Endothelial cell of umbilical vein (primary cell): ENCODE measurements around the gene GBP6. TPM values are rescaled to one million over a fixed set of nuclear protein-coding genes. Genes with fewer than 3 reads are reported as not detected.

Source experiments
- BruUV-seq: library from RNA; stranded (reverse); fragments of 400-500 nt; replicated peaks from 2 replicates; lab custom pipeline; 2021; lab: Mats Ljungman, UMichigan
- CTCF ChIA-PET: fragments of 300-600, 350-600 bp; sonication (Branson Sonifier 250); formaldehyde crosslinking; loops from one replicate; lab custom pipeline; 2021; ENCODE audit warnings: antibody characterized with exemption, inconsistent platforms; lab: Charles Lee
- POLR2A ChIA-PET: fragments of 300-600, 350-600 bp; sonication (Branson Sonifier 250); formaldehyde crosslinking; loops from one replicate; lab custom pipeline; 2021; ENCODE audit warnings: antibody characterized with exemption, inconsistent platforms; lab: Charles Lee
- DNase-seq: peaks from one replicate; pipeline ENCODE4 v3.0.0-alpha.2; 2011; ENCODE audit warnings: low read depth, low spot score
- FAIRE-seq: peaks from 2 replicates; lab custom pipeline; 2011; peaks lifted over from hg19 to GRCh38; lab: Jason Lieb, UNC
- H2AFZ ChIP-seq: 2 replicates; pipeline ENCODE4 v1.6.0; 2012; ENCODE audit warnings: low read depth, low read length, control low read depth, inconsistent platforms
- H3K27ac ChIP-seq: 2 replicates; pipeline ENCODE4 v1.5.1; 2011; ENCODE audit warnings: low read depth, mild to moderate bottlenecking, control low read depth, low read length, moderate library complexity; ENCODE audit not compliant: insufficient read depth
- H3K27me3 ChIP-seq, 2 experiments: 2 replicates each; pipeline versions ENCODE4 v1.6.0 to v1.6.1; 2011; ENCODE audit warnings: low read length in 2 of 2, mixed read lengths in 1 of 2; ENCODE audit not compliant: control insufficient read depth in 2 of 2, insufficient read depth in 2 of 2
- H3K36me3 ChIP-seq, 2 experiments: 2 replicates in 1 of 2; 3 replicates in 1 of 2; pipeline ENCODE4 v1.5.1; 2011; ENCODE audit warnings: low read length in 2 of 2, mild to moderate bottlenecking in 1 of 2, moderate library complexity in 1 of 2; ENCODE audit not compliant: control insufficient read depth in 2 of 2, insufficient read depth in 2 of 2; ENCODE audit errors: extremely low read depth in 1 of 2
- H3K4me1 ChIP-seq: 3 replicates; pipeline ENCODE4 v1.5.1; 2011; ENCODE audit warnings: mild to moderate bottlenecking, low read length; ENCODE audit not compliant: control insufficient read depth, insufficient read depth; ENCODE audit errors: extremely low read depth
- H3K4me2 ChIP-seq: 2 replicates; pipeline ENCODE4 v1.6.1; 2011; ENCODE audit warnings: low read length, control low read depth, mixed read lengths; ENCODE audit not compliant: insufficient read depth
- H3K4me3 ChIP-seq, 3 experiments: fragments of 200-600 bp in 1 of 3; sonication (generic), shearing (Covaris generic) in 1 of 3; replicated peaks in 1 of 3; 2 replicates each; pipeline ENCODE4 v1.5.1; 2011 to 2016; ENCODE audit warnings: control low read depth in 3 of 3, low read length in 3 of 3, mild to moderate bottlenecking in 2 of 3, inconsistent platforms in 1 of 3, low read depth in 1 of 3, moderate library complexity in 1 of 3; ENCODE audit not compliant: insufficient read depth in 1 of 3
- H3K79me2 ChIP-seq: 2 replicates; pipeline ENCODE4 v1.6.0; 2012; ENCODE audit warnings: low read length, inconsistent platforms; ENCODE audit not compliant: control insufficient read depth, insufficient read depth
- H3K9ac ChIP-seq: replicated peaks from 2 replicates; pipeline ENCODE3; 2011; ENCODE audit warnings: low read length, control low read depth; ENCODE audit not compliant: insufficient read depth; ENCODE audit errors: extremely low read depth
- H3K9me1 ChIP-seq: replicated peaks from 3 replicates; pipeline ENCODE4 v1.6.0; 2011; ENCODE audit warnings: mild to moderate bottlenecking, low read length; ENCODE audit not compliant: control insufficient read depth, insufficient read depth; ENCODE audit errors: extremely low read depth
- H3K9me3 ChIP-seq: replicated peaks from 2 replicates; pipeline ENCODE4 v1.5.1; 2012; ENCODE audit warnings: low read length, inconsistent platforms; ENCODE audit not compliant: control insufficient read depth, insufficient read depth
- H4K20me1 ChIP-seq: replicated peaks from 2 replicates; pipeline ENCODE3; 2011; ENCODE audit warnings: mild to moderate bottlenecking, low read length; ENCODE audit not compliant: control insufficient read depth, insufficient read depth; ENCODE audit errors: extremely low read depth
- EZH2 ChIP-seq: IDR thresholded peaks from 2 replicates; pipeline ENCODE4 v1.6.1; 2012; ENCODE audit warnings: borderline replicate concordance, low read depth, mild to moderate bottlenecking, moderate library complexity, low read length, inconsistent platforms; ENCODE audit not compliant: severe bottlenecking
- FOS ChIP-seq: IDR thresholded peaks from 2 replicates; pipeline ENCODE4 v1.6.1; 2011; ENCODE audit warnings: mild to moderate bottlenecking, low read length, moderate library complexity, borderline replicate concordance; ENCODE audit not compliant: insufficient read depth
- GATA2 ChIP-seq: IDR thresholded peaks from 2 replicates; pipeline ENCODE4 v1.7.0; 2011; ENCODE audit warnings: low read depth, mild to moderate bottlenecking, moderate library complexity, mixed read lengths, low read length; ENCODE audit not compliant: insufficient read length, insufficient read depth
- MYC ChIP-seq: IDR thresholded peaks from one replicate; pipeline ENCODE4 v1.6.1; 2011; ENCODE audit warnings: mild to moderate bottlenecking, low read depth, low read length
- POLR2A ChIP-seq: IDR thresholded peaks from 2 replicates; pipeline ENCODE4 v1.6.1; 2012; ENCODE audit warnings: low read depth, mild to moderate bottlenecking, control low read depth, low read length
- POLR2AphosphoS5 ChIP-seq: IDR thresholded peaks from 2 replicates; pipeline ENCODE4 v1.6.1; 2012; ENCODE audit warnings: low read depth, mild to moderate bottlenecking, control low read depth, low read length, moderate library complexity; ENCODE audit not compliant: insufficient read depth
- dilution Hi-C: fragments of 300-500 bp; cut with MboI; formaldehyde crosslinking; loops from one replicate; pipeline ENCODE4 v1.15.0; 2019; ENCODE audit warnings: low sequenced_read_pairs; ENCODE audit not compliant: extremely low pct_ligation_motif_present
- intact Hi-C: fragments of 100-400 bp; cut with micrococcal nuclease; formaldehyde crosslinking; loops from one replicate; pipeline ENCODE4 v1.10.0; 2022
- polyA plus RNA-seq, 4 experiments: library from polyadenylated mRNA; depleted of rRNA in 3 of 4; stranded (reverse) in 3 of 4; unstranded in 1 of 4; fragments of >200 nt; gene quantifications; 2 replicates each; pipeline versions ENCODE4 v1.2.1 to v1.2.3, GENCODE V29; 2011 to 2012; ENCODE audit warnings: missing spikeins in 1 of 4
- total RNA-seq: library from RNA; stranded (reverse); gene quantifications from 2 replicates; pipeline ENCODE4 v1.2.3, GENCODE V29; 2021
- TF ChIP-seq, protein P1 (sequence below): IDR thresholded peaks from 2 replicates; pipeline ENCODE4 v1.6.1; 2011; ENCODE audit not compliant: insufficient read depth, insufficient read length
- TF ChIP-seq, protein P2 (sequence below), 2 donors: IDR thresholded peaks; 1 replicate in 1 of 2; 2 replicates in 1 of 2; pipeline ENCODE4 v1.5.1; 2011; ENCODE audit warnings: low read length in 2 of 2, mild to moderate bottlenecking in 2 of 2, moderate library complexity in 2 of 2, control low read depth in 1 of 2, inconsistent platforms in 1 of 2, low read depth in 1 of 2; ENCODE audit not compliant: insufficient read depth in 1 of 2; ENCODE audit errors: extremely low read depth in 1 of 2

GBP6 gene
- total and polyA plus RNA-seq, 2 donors (not counting 3 experiments of a cell fraction or from before 2014, with no cell fraction given) = not detected

DNA sequence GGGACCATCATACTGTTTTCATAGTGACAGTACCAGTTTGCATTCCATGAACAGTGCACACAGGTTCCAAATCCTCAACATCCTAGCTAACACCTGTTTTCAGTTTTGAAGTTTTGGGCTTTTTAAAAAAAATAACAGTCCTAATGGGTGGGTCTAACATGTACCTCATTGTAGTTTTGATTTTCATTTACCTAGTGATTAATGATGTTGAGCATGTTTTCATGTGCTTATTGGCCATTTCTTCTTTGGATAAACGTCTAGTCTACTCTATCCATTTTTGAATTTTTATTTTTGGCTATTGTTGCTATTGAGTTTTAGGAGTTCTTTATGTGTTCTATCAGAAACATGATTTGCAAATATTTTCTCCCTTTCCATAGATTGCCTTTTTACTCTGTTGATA lies 3.4 kb downstream of the GBP6 start:
- H3K4me2 ChIP-seq = no peak overlapping the region
- ChIA-PET CTCF (interaction anchor here (1.7 kb wide), 1 partner anchor 11 kb away, joined by 5 read pairs; no protein-coding TSS in a partner anchor), POLR2A (no interaction called here)
- H3K27me3 ChIP-seq = no peaks in the 10 kb centered on the region
- no peak overlapping the region for H3K4me3 ChIP-seq
- no peak for FAIRE-seq
- H2AFZ ChIP-seq = no peak overlapping the region
- no peaks in the 10 kb centered on the region for H3K36me3 ChIP-seq
- dilution Hi-C loops (no loop called here), intact Hi-C loops (no loop called here)
- TF ChIP-seq FOS (no peak), EZH2 (no peak), POLR2A (no peak), POLR2AphosphoS5 (no peak)
- TF ChIP-seq, protein P1, sequence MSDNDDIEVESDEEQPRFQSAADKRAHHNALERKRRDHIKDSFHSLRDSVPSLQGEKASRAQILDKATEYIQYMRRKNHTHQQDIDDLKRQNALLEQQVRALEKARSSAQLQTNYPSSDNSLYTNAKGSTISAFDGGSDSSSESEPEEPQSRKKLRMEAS = no peak
- DNase-seq = no peak
- no peaks in the 10 kb centered on the region for H3K79me2 ChIP-seq
- H3K9me3 ChIP-seq = no peaks in the 10 kb centered on the region
- no peaks in the 10 kb centered on the region for H4K20me1 ChIP-seq
- H3K4me1 ChIP-seq = no peaks in the 10 kb centered on the region
- no peak overlapping the region for H3K27ac ChIP-seq
- no peaks in the 10 kb centered on the region for H3K9me1 ChIP-seq
- no peak overlapping the region for H3K9ac ChIP-seq
- BruUV-seq = no TSS peak

DNA sequence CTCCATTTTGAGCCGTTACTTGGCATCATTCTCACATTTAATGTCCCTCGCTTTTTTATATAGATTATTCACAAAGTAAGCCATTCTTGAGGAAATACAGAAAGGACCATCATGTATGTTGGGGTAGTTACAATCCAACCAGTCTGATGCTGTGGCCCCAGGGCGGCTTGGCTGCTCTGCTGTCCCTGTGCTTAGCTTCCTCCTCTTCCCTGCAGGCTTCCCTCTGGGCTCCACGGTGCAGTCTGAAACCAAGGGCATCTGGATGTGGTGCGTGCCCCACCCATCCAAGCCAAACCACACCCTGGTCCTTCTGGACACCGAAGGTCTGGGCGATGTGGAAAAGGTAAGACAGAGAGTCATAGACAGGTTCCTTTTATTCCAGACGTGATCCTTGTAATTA lies 5.5 kb downstream of the GBP6 start:
- Histone ChIP-seq H3K27ac (no peak overlapping the region), H3K79me2 (no peaks in the 10 kb centered on the region), H3K9ac (no peak overlapping the region), H4K20me1 (no peaks in the 10 kb centered on the region), H3K36me3 (no peaks in the 10 kb centered on the region), H3K4me3 (no peak overlapping the region), H3K27me3 (no peaks in the 10 kb centered on the region), H2AFZ (no peak overlapping the region), H3K4me1 (no peaks in the 10 kb centered on the region), H3K9me1 (no peaks in the 10 kb centered on the region), H3K9me3 (no peaks in the 10 kb centered on the region), H3K4me2 (no peak overlapping the region)
- TF ChIP-seq EZH2 (no peak), GATA2 (no peak), FOS (no peak), MYC (no peak), POLR2AphosphoS5 (no peak), POLR2A (no peak)
- TF ChIP-seq, protein P1 = no peak
- TF ChIP-seq, protein P2, sequence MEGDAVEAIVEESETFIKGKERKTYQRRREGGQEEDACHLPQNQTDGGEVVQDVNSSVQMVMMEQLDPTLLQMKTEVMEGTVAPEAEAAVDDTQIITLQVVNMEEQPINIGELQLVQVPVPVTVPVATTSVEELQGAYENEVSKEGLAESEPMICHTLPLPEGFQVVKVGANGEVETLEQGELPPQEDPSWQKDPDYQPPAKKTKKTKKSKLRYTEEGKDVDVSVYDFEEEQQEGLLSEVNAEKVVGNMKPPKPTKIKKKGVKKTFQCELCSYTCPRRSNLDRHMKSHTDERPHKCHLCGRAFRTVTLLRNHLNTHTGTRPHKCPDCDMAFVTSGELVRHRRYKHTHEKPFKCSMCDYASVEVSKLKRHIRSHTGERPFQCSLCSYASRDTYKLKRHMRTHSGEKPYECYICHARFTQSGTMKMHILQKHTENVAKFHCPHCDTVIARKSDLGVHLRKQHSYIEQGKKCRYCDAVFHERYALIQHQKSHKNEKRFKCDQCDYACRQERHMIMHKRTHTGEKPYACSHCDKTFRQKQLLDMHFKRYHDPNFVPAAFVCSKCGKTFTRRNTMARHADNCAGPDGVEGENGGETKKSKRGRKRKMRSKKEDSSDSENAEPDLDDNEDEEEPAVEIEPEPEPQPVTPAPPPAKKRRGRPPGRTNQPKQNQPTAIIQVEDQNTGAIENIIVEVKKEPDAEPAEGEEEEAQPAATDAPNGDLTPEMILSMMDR (IDR thresholded peaks at IDR 0.05; ENCODE audit: extremely low read depth in 1 of 2, insufficient read depth in 1 of 2, low read depth in 1 of 2, low read length in 2 of 2) = no peak
- POLR2A ChIA-PET = no interaction called here
- no TSS peak for BruUV-seq
- dilution Hi-C loops (no loop called here), intact Hi-C loops (no loop called here)
- DNase-seq (no peak), FAIRE-seq (no peak)
- CTCF ChIA-PET = no interaction called here
